ENCODE measurements around the gene MS4A15. TPM values are rescaled to one million over a fixed set of nuclear protein-coding genes. Genes with fewer than 3 reads are reported as not detected.

Gene MS4A15
- total and polyA plus RNA-seq, 10 of the 15 experiments (the other 5 are each of a cell fraction or from before 2014, with no cell fraction given), result 0.05 to 0.84 (median 0.45) TPM

DNA sequence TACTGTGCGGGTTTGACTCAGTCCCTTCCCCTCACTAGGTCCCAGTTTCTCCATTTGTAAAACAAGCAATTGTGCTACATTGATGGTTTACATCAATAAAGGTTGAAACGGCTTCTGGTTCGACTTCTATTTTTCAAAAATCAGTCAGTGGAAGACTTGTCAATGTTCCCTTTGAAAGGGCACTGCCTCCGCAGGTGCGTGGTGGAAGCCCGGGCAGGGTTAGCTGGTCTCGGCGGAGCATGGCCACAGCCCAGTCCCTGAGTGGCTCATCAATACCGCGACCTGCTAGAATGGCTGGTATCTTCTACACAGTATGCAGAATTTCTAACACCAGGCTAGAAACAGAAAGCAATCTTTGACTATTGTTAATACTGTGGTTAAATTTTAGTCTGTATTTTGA, 44.5 kb downstream of the MS4A15 start:
- ChIA-PET SMC1A (ENCODE audit: uncharacterized antibody, unreplicated experiment) (no interaction called here), CTCF (no interaction called here), POLR2A (no interaction called here), RAD21 (ENCODE audit: unreplicated experiment) (no interaction called here)
- Histone ChIP-seq H3K27me3 (replicated peaks in 1 of 2; ENCODE audit: control insufficient read depth in 2 of 2, insufficient read depth in 2 of 2, low read length in 1 of 2) (no peaks in the 10 kb centered on the region; a peak in 2 of 4 replicates), H3K4me2 (ENCODE audit: control insufficient read depth, insufficient read depth) (no peak overlapping the region), H4K20me1 (ENCODE audit: control insufficient read depth, insufficient read depth) (no peaks in the 10 kb centered on the region), H3K79me2 (ENCODE audit: control insufficient read depth, insufficient read depth, low read length) (no peaks in the 10 kb centered on the region), H3K4me1 (ENCODE audit: control insufficient read depth, insufficient read depth, low read length) (no peaks in the 10 kb centered on the region), H3K27ac (ENCODE audit: control insufficient read depth, insufficient read depth) (no peak overlapping the region), H3K9me3 (replicated peaks; ENCODE audit: control insufficient read depth, insufficient read depth, low read length) (no peaks in the 10 kb centered on the region), H3K9ac (ENCODE audit: control insufficient read depth, insufficient read depth, low read length) (no peak overlapping the region), H3K4me3 (no peak overlapping the region), H2AFZ (ENCODE audit: control insufficient read depth, low read depth, low read length) (no peak overlapping the region), H3K36me3 (ENCODE audit: control insufficient read depth in 2 of 2, insufficient read depth in 2 of 2, low read length in 1 of 2) (no peaks in the 10 kb centered on the region)
- FAIRE-seq (no peak), DNase-seq (ENCODE audit: low read depth, low spot score) (no peak), ATAC-seq (no peak)
- no TSS peak for BruUV-seq (replicated peaks)
- TF ChIP-seq KAT2A (conservative IDR thresholded peaks at IDR 0.05; ENCODE audit: control insufficient read depth, low read depth, low read length), result no peak
- TF ChIP-seq SREBF1 (IDR thresholded peaks at IDR 0.05; ENCODE audit: low read length), result no peak
- TF ChIP-seq, protein P1, sequence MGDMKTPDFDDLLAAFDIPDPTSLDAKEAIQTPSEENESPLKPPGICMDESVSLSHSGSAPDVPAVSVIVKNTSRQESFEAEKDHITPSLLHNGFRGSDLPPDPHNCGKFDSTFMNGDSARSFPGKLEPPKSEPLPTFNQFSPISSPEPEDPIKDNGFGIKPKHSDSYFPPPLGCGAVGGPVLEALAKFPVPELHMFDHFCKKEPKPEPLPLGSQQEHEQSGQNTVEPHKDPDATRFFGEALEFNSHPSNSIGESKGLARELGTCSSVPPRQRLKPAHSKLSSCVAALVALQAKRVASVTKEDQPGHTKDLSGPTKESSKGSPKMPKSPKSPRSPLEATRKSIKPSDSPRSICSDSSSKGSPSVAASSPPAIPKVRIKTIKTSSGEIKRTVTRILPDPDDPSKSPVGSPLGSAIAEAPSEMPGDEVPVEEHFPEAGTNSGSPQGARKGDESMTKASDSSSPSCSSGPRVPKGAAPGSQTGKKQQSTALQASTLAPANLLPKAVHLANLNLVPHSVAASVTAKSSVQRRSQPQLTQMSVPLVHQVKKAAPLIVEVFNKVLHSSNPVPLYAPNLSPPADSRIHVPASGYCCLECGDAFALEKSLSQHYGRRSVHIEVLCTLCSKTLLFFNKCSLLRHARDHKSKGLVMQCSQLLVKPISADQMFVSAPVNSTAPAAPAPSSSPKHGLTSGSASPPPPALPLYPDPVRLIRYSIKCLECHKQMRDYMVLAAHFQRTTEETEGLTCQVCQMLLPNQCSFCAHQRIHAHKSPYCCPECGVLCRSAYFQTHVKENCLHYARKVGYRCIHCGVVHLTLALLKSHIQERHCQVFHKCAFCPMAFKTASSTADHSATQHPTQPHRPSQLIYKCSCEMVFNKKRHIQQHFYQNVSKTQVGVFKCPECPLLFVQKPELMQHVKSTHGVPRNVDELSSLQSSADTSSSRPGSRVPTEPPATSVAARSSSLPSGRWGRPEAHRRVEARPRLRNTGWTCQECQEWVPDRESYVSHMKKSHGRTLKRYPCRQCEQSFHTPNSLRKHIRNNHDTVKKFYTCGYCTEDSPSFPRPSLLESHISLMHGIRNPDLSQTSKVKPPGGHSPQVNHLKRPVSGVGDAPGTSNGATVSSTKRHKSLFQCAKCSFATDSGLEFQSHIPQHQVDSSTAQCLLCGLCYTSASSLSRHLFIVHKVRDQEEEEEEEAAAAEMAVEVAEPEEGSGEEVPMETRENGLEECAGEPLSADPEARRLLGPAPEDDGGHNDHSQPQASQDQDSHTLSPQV (IDR thresholded peaks at IDR 0.05), result no peak
- TF ChIP-seq RFX5 (IDR thresholded peaks at IDR 0.05; ENCODE audit: low read depth, low read length), result no peak
- TF ChIP-seq YBX1 (IDR thresholded peaks at IDR 0.05), result no peak
- TF ChIP-seq NR2C2 (IDR thresholded peaks at IDR 0.05; ENCODE audit: borderline replicate concordance, control insufficient read depth, insufficient read length, low read depth), result no peak
- no peak for TF ChIP-seq IKZF2 (IDR thresholded peaks at IDR 0.05)
- no peak for TF ChIP-seq RELA (IDR thresholded peaks at IDR 0.05; ENCODE audit: borderline replicate concordance, partially characterized antibody)
- TF ChIP-seq REST (IDR thresholded peaks at IDR 0.05; ENCODE audit: low read depth, low read length), result no peak
- TF ChIP-seq JUNB (IDR thresholded peaks at IDR 0.05), result no peak
- no peak for TF ChIP-seq ATF7 (IDR thresholded peaks at IDR 0.05; ENCODE audit: low read depth)
- no peak for TF ChIP-seq ZNF274 (IDR thresholded peaks at IDR 0.05; ENCODE audit: insufficient read depth, insufficient read length)
- TF ChIP-seq SMAD5 (IDR thresholded peaks at IDR 0.05; ENCODE audit: low read depth), result no peak
- 79% methylated on average over 10 of the region's 10 CpGs for WGBS (ENCODE audit: insufficient coverage, insufficient replicate concordance, low lambda C conversion rate, missing lambda C conversion rate)
- intact Hi-C loops (cut with micrococcal nuclease; ENCODE audit: unreplicated experiment) (no loop called here), in situ Hi-C loops (cut with MboI) (no loop called here)

Data from GM12878 (cell line).